GM21786 (cell line): Measurements from ENCODE around the gene MFAP4.

Experiments
- ATAC-seq: cut with Tn5 transposase; IDR thresholded peaks from one replicate; pipeline ENCODE4 v1.9.1; 2021; ENCODE audit not compliant: unreplicated experiment

Gene MFAP4

GRCh38 chr17:19372011-19372370 lies 15.0 kb downstream of the MFAP4 start:
- ATAC-seq = no peak

- no peak for ATAC-seq
Measured at GRCh38 chr17:19371259-19372010, 15.6 kb downstream of the MFAP4 start.

GRCh38 chr17:19370493-19370960 lies 16.5 kb downstream of the MFAP4 start:
- peak; percentile 72 for ATAC-seq

GRCh38 chr17:19369846-19370492 lies 17.0 kb downstream of the MFAP4 start:
- no peak for ATAC-seq

GRCh38 chr17:19369107-19369778 lies 17.7 kb downstream of the MFAP4 start:
- no peak for ATAC-seq

- ATAC-seq = no peak
Measured at GRCh38 chr17:19368229-19368628, 18.8 kb downstream of the MFAP4 start.

- ATAC-seq = no peak
Measured at GRCh38 chr17:19366637-19366972, 20.4 kb downstream of the MFAP4 start.

- ATAC-seq = no peak
Measured at GRCh38 chr17:19365833-19366636, 21.0 kb downstream of the MFAP4 start.

GRCh38 chr17:19365499-19365817 lies 21.5 kb downstream of the MFAP4 start:
- no peak for ATAC-seq

GRCh38 chr17:19364699-19365498 lies 22.1 kb downstream of the MFAP4 start:
- ATAC-seq = no peak

GRCh38 chr17:19363460-19364035 lies 23.4 kb downstream of the MFAP4 start:
- ATAC-seq = no peak

GRCh38 chr17:19363114-19363438 lies 23.9 kb downstream of the MFAP4 start:
- ATAC-seq = no peak

- ATAC-seq = peak; percentile 75
Measured at GRCh38 chr17:19362277-19363113, 24.5 kb downstream of the MFAP4 start, which contains the start of gene B9D1. B9D1 (minus strand) TSS chr17:19362723; CDS start chr17:19362569, 154 bp downstream.

- ATAC-seq = no peak
Measured at GRCh38 chr17:19361944-19362276, 25.1 kb downstream of the MFAP4 start.

- no peak for ATAC-seq
Measured at GRCh38 chr17:19361326-19361725, 25.7 kb downstream of the MFAP4 start.

- ATAC-seq = no peak
Measured at GRCh38 chr17:19360772-19361171, 26.2 kb downstream of the MFAP4 start.

- ATAC-seq = no peak
Measured at GRCh38 chr17:19359856-19360255, 27.1 kb downstream of the MFAP4 start.

- no peak for ATAC-seq
Measured at GRCh38 chr17:19359151-19359550, 27.8 kb downstream of the MFAP4 start.

GRCh38 chr17:19357761-19358160 lies 29.2 kb downstream of the MFAP4 start:
- no peak for ATAC-seq

GRCh38 chr17:19357351-19357750 lies 29.6 kb downstream of the MFAP4 start:
- no peak for ATAC-seq
